K562 (cell line): Measurements from ENCODE around the gene DENND5B. TPM values are rescaled to one million over a fixed set of nuclear protein-coding genes. Genes with fewer than 3 reads are reported as not detected.

Experiments
- ATAC-seq: fragments of 200-7000 bp; cut with Tn5 transposase; 3 replicates; pipeline ENCODE4 v1.9.1; 2020; ENCODE audit warnings: moderate library complexity
- BruUV-seq: library from RNA; stranded (reverse); fragments of 400-500 nt; replicated peaks from 2 replicates; lab custom pipeline; 2021; lab: Mats Ljungman, UMichigan
- CTCF ChIA-PET: fragments of 300-600 bp; formaldehyde crosslinking; extraction: SDS; loops from one replicate; lab custom pipeline; 2021; ENCODE audit warnings: low intra/inter-chr PET ratio; lab: Yijun Ruan, JAX
- POLR2A ChIA-PET: fragments of 300-600, 350-650 bp; sonication (Branson Sonifier 250); formaldehyde crosslinking; extraction: SDS; loops from one replicate; lab custom pipeline; 2021; ENCODE audit warnings: antibody characterized with exemption, inconsistent platforms; lab: Yijun Ruan, JAX
- DNase-seq, 4 experiments: peaks; one replicate each; pipeline versions ENCODE4 v3.0.0 to v3.0.0-alpha.2; 2011 to 2018; ENCODE audit warnings: low spot score in 3 of 4, mixed read lengths in 3 of 4; ENCODE audit errors: extremely low read depth in 1 of 4
- FAIRE-seq: peaks from 2 replicates; lab custom pipeline; 2011; peaks lifted over from hg19 to GRCh38; lab: Jason Lieb, UNC
- H2AFZ ChIP-seq: 2 replicates; pipeline ENCODE4 v1.6.0; 2011; ENCODE audit warnings: low read depth, low read length, control low read depth, inconsistent platforms
- H3K27ac ChIP-seq: fragments of 200-600 bp; 3 replicates; pipeline ENCODE4 v1.8.0; 2011; ENCODE audit warnings: low read depth, mild to moderate bottlenecking, control low read depth, inconsistent platforms, low read length, moderate library complexity, mixed read lengths; ENCODE audit errors: extremely low read depth
- H3K27me3 ChIP-seq, 2 experiments: fragments of 300-600 bp in 1 of 2; 2 replicates in 1 of 2; 3 replicates in 1 of 2; pipeline versions ENCODE4 v1.6.0 to v1.8.0; 2011; ENCODE audit warnings: inconsistent platforms in 2 of 2, low read length in 2 of 2, mild to moderate bottlenecking in 1 of 2, mixed read lengths in 1 of 2, moderate library complexity in 1 of 2; ENCODE audit not compliant: control insufficient read depth in 2 of 2, insufficient read depth in 2 of 2
- H3K36me3 ChIP-seq: fragments of 300-600 bp; 3 replicates; pipeline ENCODE4 v1.8.0; 2011; ENCODE audit warnings: mild to moderate bottlenecking, low read length, inconsistent platforms; ENCODE audit not compliant: control insufficient read depth, insufficient read depth
- H3K4me1 ChIP-seq, 2 experiments: fragments of 200-600 bp in 1 of 2; replicated peaks in 1 of 2; 2 replicates in 1 of 2; 3 replicates in 1 of 2; pipeline versions ENCODE4 v1.5.1 to v1.8.0; 2011; ENCODE audit warnings: inconsistent platforms in 2 of 2, low read length in 2 of 2, mild to moderate bottlenecking in 1 of 2, mixed read lengths in 1 of 2, moderate library complexity in 1 of 2; ENCODE audit not compliant: control insufficient read depth in 2 of 2, insufficient read depth in 2 of 2
- H3K4me2 ChIP-seq: 2 replicates; pipeline ENCODE4 v1.6.1; 2011; ENCODE audit warnings: low read length, control low read depth, inconsistent platforms, mixed read lengths; ENCODE audit not compliant: insufficient read depth
- H3K4me3 ChIP-seq: fragments of 200-600 bp; sonication (generic), shearing (Covaris generic); 2 replicates; pipeline ENCODE4 v1.5.1; 2016; ENCODE audit warnings: control low read depth, inconsistent platforms
- H3K79me2 ChIP-seq: fragments of 200-600 bp; 3 replicates; pipeline ENCODE4 v1.8.0; 2011; ENCODE audit warnings: low read length, inconsistent platforms; ENCODE audit not compliant: control insufficient read depth, insufficient read depth
- H3K9ac ChIP-seq, 2 experiments: 2 replicates each; pipeline versions ENCODE4 v1.6.0 to v1.6.1; 2011; ENCODE audit warnings: low read depth in 2 of 2, low read length in 2 of 2, control low read depth in 1 of 2, inconsistent platforms in 1 of 2, mild to moderate bottlenecking in 1 of 2, mixed read lengths in 1 of 2; ENCODE audit not compliant: insufficient read depth in 1 of 2
- H3K9me1 ChIP-seq: one replicate; pipeline ENCODE4 v1.6.0; 2011; ENCODE audit warnings: inconsistent platforms, mild to moderate bottlenecking, low read length, moderate library complexity; ENCODE audit not compliant: control insufficient read depth, insufficient read depth
- H3K9me3 ChIP-seq: replicated peaks from 2 replicates; pipeline ENCODE4 v1.5.1; 2011; ENCODE audit warnings: low read depth, low read length, inconsistent platforms; ENCODE audit not compliant: control insufficient read depth, insufficient read depth
- H4K20me1 ChIP-seq: replicated peaks from 2 replicates; pipeline ENCODE4 v1.6.1; 2011; ENCODE audit warnings: low read length, inconsistent platforms, mixed read lengths; ENCODE audit not compliant: control insufficient read depth, insufficient read depth
- CBX3 ChIP-seq, 2 experiments: IDR thresholded peaks; 1 replicate in 1 of 2; 2 replicates in 1 of 2; pipeline ENCODE4 v1.6.1; 2012; ENCODE audit warnings: inconsistent platforms in 2 of 2, low read length in 2 of 2, borderline replicate concordance in 1 of 2, control low read depth in 1 of 2
- DEAF1 ChIP-seq: fragments of 450-650 bp; formaldehyde crosslinking; IDR thresholded peaks from 2 replicates; pipeline ENCODE4 v1.4.0; 2020; ENCODE audit warnings: mild to moderate bottlenecking, moderate library complexity
- JUN ChIP-seq, 2 experiments: sonication (generic) in 1 of 2; formaldehyde crosslinking in 1 of 2; IDR thresholded peaks; 2 replicates each; pipeline versions ENCODE4 v1.6.1 to v1.8.0; 2012 to 2022; ENCODE audit warnings: borderline replicate concordance in 2 of 2, mild to moderate bottlenecking in 2 of 2, improper control_type of control experiment in 1 of 2, low read depth in 1 of 2, low read length in 1 of 2, missing genetic modification reagents in 1 of 2
- MEIS2 ChIP-seq: fragments of 450-650 bp; IDR thresholded peaks from 2 replicates; pipeline ENCODE4 v1.6.1; 2014; ENCODE audit warnings: mild to moderate bottlenecking; ENCODE audit not compliant: partially characterized antibody
- POLR3G ChIP-seq: IDR thresholded peaks from 2 replicates; pipeline ENCODE4 v1.6.1; 2011; ENCODE audit not compliant: insufficient read length, insufficient replicate concordance; ENCODE audit errors: extremely low read depth
- ZBTB40 ChIP-seq, 2 experiments: fragments of 450-650 bp in 1 of 2; sonication (generic) in 1 of 2; formaldehyde crosslinking in 1 of 2; IDR thresholded peaks; 2 replicates each; pipeline versions ENCODE4 v1.7.1 to v1.9.0; 2016 to 2022; ENCODE audit warnings: inconsistent platforms in 1 of 2, mild to moderate bottlenecking in 1 of 2, missing genetic modification reagents in 1 of 2
- ZNF717 ChIP-seq: fragments of 250-450 bp; sonication (Bioruptor Pico); IDR thresholded peaks from 2 replicates; pipeline ENCODE4 v1.5.0; 2021
- WGBS: fragments of 100-300 bp; shearing (Covaris generic); methylation state at CpG from one replicate; pipeline ENCODE4 v1.1.6; 2016; ENCODE audit warnings: low coverage, mixed read lengths; ENCODE audit not compliant: insufficient coverage; ENCODE audit errors: missing lambda C conversion rate; 5-methylcytosine and 5-hydroxymethylcytosine counted together
- in situ Hi-C: fragments of 300-500 bp; cut with MboI; formaldehyde crosslinking; loops from 4 replicates; pipeline ENCODE4 v1.15.0; 2018; ENCODE audit warnings: inconsistent platforms, mixed read lengths
- intact Hi-C: fragments of 100-400 bp; cut with micrococcal nuclease; formaldehyde crosslinking; loops from 2 replicates; pipeline ENCODE4 v1.14.2; 2022
- polyA plus RNA-seq, 8 experiments: library from polyadenylated mRNA; depleted of rRNA in 4 of 8; stranded (reverse) in 5 of 8; unstranded in 3 of 8; fragments of >200 nt; fragmentation: Nextera tagmentation in 2 of 8; fragmentation: Illumina TruSeq in 1 of 8; extraction: Ambion mirVana in 2 of 8; extraction: Trizol in 1 of 8; gene quantifications; 2 replicates each; pipeline versions ENCODE4 v1.2.1 to v1.2.3, GENCODE V29; 2011 to 2014; ENCODE audit warnings: inconsistent platforms in 1 of 8, missing spikeins in 1 of 8
- total RNA-seq, 7 experiments: library from RNA; depleted of rRNA in 6 of 7; stranded (reverse); fragments of >200 nt in 6 of 7; fragmentation: Illumina TruSeq in 2 of 7; extraction: Trizol in 2 of 7; gene quantifications; 2 replicates each; pipeline versions ENCODE4 v1.2.1 to v1.2.3, GENCODE V29; 2011 to 2021; ENCODE audit warnings: low replicate concordance in 1 of 7

The DENND5B gene
- total and polyA plus RNA-seq, 9 of the 15 experiments (the other 6 are each of a cell fraction or from before 2014, with no cell fraction given): 0.99 to 6.0 (median 3.6) TPM

- TF ChIP-seq ZNF717 (CRISPR knock-in tag): no peak
- no peak for TF ChIP-seq DEAF1
- TF ChIP-seq POLR3G: no peak
Observed at GRCh38 chr12:31523306-31523705, 67.6 kb downstream of the DENND5B start (continued).

GRCh38 chr12:31522607-31523006 is 68.3 kb downstream of the DENND5B start:
- no peaks in the 10 kb centered on the region for H3K36me3 ChIP-seq
- H3K9me3 ChIP-seq: no peaks in the 10 kb centered on the region
- H3K9me1 ChIP-seq: no peaks in the 10 kb centered on the region
- no peak overlapping the region for H3K4me3 ChIP-seq
- no TSS peak for BruUV-seq
- H3K27me3 ChIP-seq: peaks cover 5 to 19% of the 10 kb centered on the region in 2 experiments; a peak in 3 of 5 replicates
- no peak overlapping the region for H3K9ac ChIP-seq
- in situ Hi-C loops (no loop called here), intact Hi-C loops (no loop called here)
- ChIA-PET CTCF (no interaction called here), POLR2A (interaction anchor here (1.3 kb wide), 1 partner anchor 13 kb away, joined by 8 read pairs; no protein-coding TSS in a partner anchor)
- H3K4me1 ChIP-seq: no peaks in the 10 kb centered on the region
- FAIRE-seq: no peak
- H3K79me2 ChIP-seq: no peaks in the 10 kb centered on the region
- no peak overlapping the region for H2AFZ ChIP-seq
- H4K20me1 ChIP-seq: no peaks in the 10 kb centered on the region
- ATAC-seq: no peak
- no peak for DNase-seq
- H3K27ac ChIP-seq: no peak overlapping the region
- H3K4me2 ChIP-seq: no peak overlapping the region
- WGBS: 7% methylated on average over 7 of the region's 7 CpGs
- TF ChIP-seq JUN (IDR thresholded peaks at IDR 0.05; ENCODE audit: borderline replicate concordance, low read depth, low read length): no peak
- no peak for TF ChIP-seq JUN (CRISPR knock-in tag; IDR thresholded peaks at IDR 0.05; ENCODE audit: borderline replicate concordance)
- no peak for TF ChIP-seq ZBTB40 (IDR thresholded peaks at IDR 0.05)
- no peak for TF ChIP-seq ZBTB40 (CRISPR knock-in tag; IDR thresholded peaks at IDR 0.05)
- no peak for TF ChIP-seq CBX3 (IDR thresholded peaks at IDR 0.05; ENCODE audit: borderline replicate concordance in 1 of 2, low read length in 2 of 2)
- TF ChIP-seq MEIS2: no peak
